ENCODE data around the gene PCGF2.

- TF ChIP-seq CTCF (IDR thresholded peaks at IDR 0.05; ENCODE audit: poor library complexity, severe bottlenecking), result no peak
- no peak for TF ChIP-seq MXI1 (conservative IDR thresholded peaks at IDR 0.05; ENCODE audit: poor library complexity, severe bottlenecking)
- TF ChIP-seq SMC3 (conservative IDR thresholded peaks at IDR 0.05; ENCODE audit: poor library complexity), result no peak
- TF ChIP-seq EZH2 (IDR thresholded peaks at IDR 0.05; ENCODE audit: borderline replicate concordance, insufficient read depth, low read length, poor library complexity, severe bottlenecking), result no peak
- TF ChIP-seq EP300 (conservative IDR thresholded peaks at IDR 0.05; ENCODE audit: poor library complexity, severe bottlenecking), result peak; percentile 38
- no peak for TF ChIP-seq REST (IDR thresholded peaks at IDR 0.05; ENCODE audit: borderline replicate concordance)
- no peak for TF ChIP-seq POLR2AphosphoS5 (IDR thresholded peaks at IDR 0.05)
- no peak for TF ChIP-seq RAD21 (conservative IDR thresholded peaks at IDR 0.05)
Observed at GRCh38 chr17:38751808-38752307, 3.7 kb upstream of the PCGF2 start.

All from neural cell (in vitro differentiated cells).